H1 (cell line): ENCODE measurements around the gene CTIF. TPM values are rescaled to one million over a fixed set of nuclear protein-coding genes. Genes with fewer than 3 reads are reported as not detected.

ENCODE experiments used
- CHD2 ChIP-seq: IDR thresholded peaks from 2 replicates; pipeline ENCODE4 v1.6.1; 2012; ENCODE audit warnings: low read length, improper control_type of control experiment
- RAD21 ChIP-seq, 2 experiments: IDR thresholded peaks in 1 of 2; conservative IDR thresholded peaks in 1 of 2; 2 replicates each; pipeline ENCODE4 v1.6.1; 2011; ENCODE audit warnings: low read depth in 2 of 2, low read length in 2 of 2, improper control_type of control experiment in 1 of 2, inconsistent platforms in 1 of 2, mild to moderate bottlenecking in 1 of 2, moderate library complexity in 1 of 2
- RFX5 ChIP-seq: IDR thresholded peaks from 2 replicates; pipeline ENCODE4 v1.6.1; 2011; ENCODE audit warnings: low read depth, low read length, improper control_type of control experiment, borderline replicate concordance
- polyA plus RNA-seq, 7 experiments: library from polyadenylated mRNA; depleted of rRNA in 3 of 7; stranded (reverse) in 5 of 7; unstranded in 2 of 7; fragments of >200 nt in 5 of 7; fragments of 200-250 nt in 2 of 7; gene quantifications; 1 replicate in 5 of 7; 2 replicates in 1 of 7; 4 replicates in 1 of 7; pipeline versions ENCODE4 v1.2.1 to v1.2.3, GENCODE V29; 2011 to 2013; ENCODE audit warnings: missing spikeins in 2 of 7, mixed read lengths in 2 of 7
- total RNA-seq: library from RNA; stranded (reverse); fragmentation: NEBNext Ultra II Directional; extraction: Animal tissue kit (Norgen Biotek cat#: 25700); gene quantifications from 2 replicates; pipeline ENCODE4 v1.2.1, GENCODE V29; 2021
- TF ChIP-seq, protein P1 (sequence below): IDR thresholded peaks from 2 replicates; pipeline ENCODE4 v1.6.1; 2011; ENCODE audit warnings: low read length, improper control_type of control experiment

The CTIF gene
- total and polyA plus RNA-seq, 2 of the 8 experiments (the other 6 are each of a cell fraction or from before 2014, with no cell fraction given), result 9.0 to 17.8 TPM

DNA sequence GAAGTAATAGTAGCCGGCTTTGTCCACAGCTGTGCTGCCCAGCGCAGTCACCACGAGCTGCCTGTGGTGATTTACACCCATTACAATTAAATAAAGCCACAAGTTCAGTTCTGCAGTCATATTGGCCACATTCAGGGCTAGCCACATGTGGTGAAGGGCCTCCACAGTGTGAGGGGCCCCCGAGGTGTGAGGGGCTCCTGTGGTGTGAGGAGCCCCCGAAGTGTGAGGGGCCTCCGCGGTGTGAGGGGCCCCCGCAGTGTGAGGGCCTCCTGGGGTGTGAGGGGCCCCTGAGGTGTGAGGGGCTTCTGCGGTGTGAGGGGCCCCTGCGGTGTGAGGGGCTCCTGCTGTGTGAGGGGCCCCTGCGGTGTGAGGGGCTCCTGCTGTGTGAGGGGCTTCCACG lies 191.2 kb downstream of the CTIF start (continued):
- TF ChIP-seq, protein P1, sequence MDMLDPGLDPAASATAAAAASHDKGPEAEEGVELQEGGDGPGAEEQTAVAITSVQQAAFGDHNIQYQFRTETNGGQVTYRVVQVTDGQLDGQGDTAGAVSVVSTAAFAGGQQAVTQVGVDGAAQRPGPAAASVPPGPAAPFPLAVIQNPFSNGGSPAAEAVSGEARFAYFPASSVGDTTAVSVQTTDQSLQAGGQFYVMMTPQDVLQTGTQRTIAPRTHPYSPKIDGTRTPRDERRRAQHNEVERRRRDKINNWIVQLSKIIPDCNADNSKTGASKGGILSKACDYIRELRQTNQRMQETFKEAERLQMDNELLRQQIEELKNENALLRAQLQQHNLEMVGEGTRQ, result no peak
- TF ChIP-seq RFX5 (no peak), RAD21 (IDR thresholded peaks at IDR 0.05 in 1 of 2, conservative IDR thresholded peaks at IDR 0.05 in 1 of 2; ENCODE audit: low read depth in 2 of 2, low read length in 2 of 2) (no peak), CHD2 (no peak)
